Measurements from ENCODE around the gene GALK2. TPM values are rescaled to one million over a fixed set of nuclear protein-coding genes. Genes with fewer than 3 reads are reported as not detected.

The GALK2 gene
- total RNA-seq, 1 experiment from 2014 or later: 35.0 TPM

- no peaks in the 10 kb centered on the region for H3K27me3 ChIP-seq (ENCODE audit: control insufficient read depth, insufficient read depth, low read length)
- no peaks in the 10 kb centered on the region for H3K36me3 ChIP-seq (ENCODE audit: control insufficient read depth, insufficient read depth, low read length)
- ChIA-PET POLR2A (no interaction called here), CTCF (no interaction called here)
- BruUV-seq (replicated peaks): no TSS peak
- DNase-seq (ENCODE audit: low read depth, low spot score) (no peak), ATAC-seq (no peak)
- H3K27ac ChIP-seq (ENCODE audit: low read length): no peak overlapping the region
- intact Hi-C loops (cut with micrococcal nuclease; ENCODE audit: unreplicated experiment) (no loop called here), in situ Hi-C loops (cut with HindIII; ENCODE audit: low pct_unique_long_range_greater_than_20kb, low sequenced_read_pairs) (no loop called here)
- TF ChIP-seq, protein P1, sequence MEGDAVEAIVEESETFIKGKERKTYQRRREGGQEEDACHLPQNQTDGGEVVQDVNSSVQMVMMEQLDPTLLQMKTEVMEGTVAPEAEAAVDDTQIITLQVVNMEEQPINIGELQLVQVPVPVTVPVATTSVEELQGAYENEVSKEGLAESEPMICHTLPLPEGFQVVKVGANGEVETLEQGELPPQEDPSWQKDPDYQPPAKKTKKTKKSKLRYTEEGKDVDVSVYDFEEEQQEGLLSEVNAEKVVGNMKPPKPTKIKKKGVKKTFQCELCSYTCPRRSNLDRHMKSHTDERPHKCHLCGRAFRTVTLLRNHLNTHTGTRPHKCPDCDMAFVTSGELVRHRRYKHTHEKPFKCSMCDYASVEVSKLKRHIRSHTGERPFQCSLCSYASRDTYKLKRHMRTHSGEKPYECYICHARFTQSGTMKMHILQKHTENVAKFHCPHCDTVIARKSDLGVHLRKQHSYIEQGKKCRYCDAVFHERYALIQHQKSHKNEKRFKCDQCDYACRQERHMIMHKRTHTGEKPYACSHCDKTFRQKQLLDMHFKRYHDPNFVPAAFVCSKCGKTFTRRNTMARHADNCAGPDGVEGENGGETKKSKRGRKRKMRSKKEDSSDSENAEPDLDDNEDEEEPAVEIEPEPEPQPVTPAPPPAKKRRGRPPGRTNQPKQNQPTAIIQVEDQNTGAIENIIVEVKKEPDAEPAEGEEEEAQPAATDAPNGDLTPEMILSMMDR (IDR thresholded peaks at IDR 0.05): no peak
- no peak for TF ChIP-seq SIN3A (IDR thresholded peaks at IDR 0.05; ENCODE audit: borderline replicate concordance, insufficient read depth, low read depth, low read length)
- no peak for TF ChIP-seq TCF7L2 (IDR thresholded peaks at IDR 0.05; ENCODE audit: low read depth, low read length)
- TF ChIP-seq, protein P2, sequence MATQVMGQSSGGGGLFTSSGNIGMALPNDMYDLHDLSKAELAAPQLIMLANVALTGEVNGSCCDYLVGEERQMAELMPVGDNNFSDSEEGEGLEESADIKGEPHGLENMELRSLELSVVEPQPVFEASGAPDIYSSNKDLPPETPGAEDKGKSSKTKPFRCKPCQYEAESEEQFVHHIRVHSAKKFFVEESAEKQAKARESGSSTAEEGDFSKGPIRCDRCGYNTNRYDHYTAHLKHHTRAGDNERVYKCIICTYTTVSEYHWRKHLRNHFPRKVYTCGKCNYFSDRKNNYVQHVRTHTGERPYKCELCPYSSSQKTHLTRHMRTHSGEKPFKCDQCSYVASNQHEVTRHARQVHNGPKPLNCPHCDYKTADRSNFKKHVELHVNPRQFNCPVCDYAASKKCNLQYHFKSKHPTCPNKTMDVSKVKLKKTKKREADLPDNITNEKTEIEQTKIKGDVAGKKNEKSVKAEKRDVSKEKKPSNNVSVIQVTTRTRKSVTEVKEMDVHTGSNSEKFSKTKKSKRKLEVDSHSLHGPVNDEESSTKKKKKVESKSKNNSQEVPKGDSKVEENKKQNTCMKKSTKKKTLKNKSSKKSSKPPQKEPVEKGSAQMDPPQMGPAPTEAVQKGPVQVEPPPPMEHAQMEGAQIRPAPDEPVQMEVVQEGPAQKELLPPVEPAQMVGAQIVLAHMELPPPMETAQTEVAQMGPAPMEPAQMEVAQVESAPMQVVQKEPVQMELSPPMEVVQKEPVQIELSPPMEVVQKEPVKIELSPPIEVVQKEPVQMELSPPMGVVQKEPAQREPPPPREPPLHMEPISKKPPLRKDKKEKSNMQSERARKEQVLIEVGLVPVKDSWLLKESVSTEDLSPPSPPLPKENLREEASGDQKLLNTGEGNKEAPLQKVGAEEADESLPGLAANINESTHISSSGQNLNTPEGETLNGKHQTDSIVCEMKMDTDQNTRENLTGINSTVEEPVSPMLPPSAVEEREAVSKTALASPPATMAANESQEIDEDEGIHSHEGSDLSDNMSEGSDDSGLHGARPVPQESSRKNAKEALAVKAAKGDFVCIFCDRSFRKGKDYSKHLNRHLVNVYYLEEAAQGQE (IDR thresholded peaks at IDR 0.05; ENCODE audit: insufficient read depth in 1 of 2, low read depth in 2 of 2, low read length in 1 of 2): no peak
- no peak for TF ChIP-seq POLR2AphosphoS5 (IDR thresholded peaks at IDR 0.05; ENCODE audit: low read depth, low read length)
- H3K4me1 ChIP-seq (ENCODE audit: control insufficient read depth, insufficient read depth, low read length): no peaks in the 10 kb centered on the region; the same call in 1 of the 2 replicates
- no peaks in the 10 kb centered on the region for H3K9me3 ChIP-seq (ENCODE audit: control insufficient read depth, insufficient read depth, low read depth, low read length)
- no peak overlapping the region for H3K4me3 ChIP-seq (ENCODE audit: low read depth in 2 of 2, low read length in 2 of 2)
Observed at GRCh38 chr15:49309889-49310288, 139.8 kb downstream of the GALK2 start.

- H3K9me3 ChIP-seq (ENCODE audit: control insufficient read depth, insufficient read depth, low read depth, low read length): no peaks in the 10 kb centered on the region
- BruUV-seq (replicated peaks): no TSS peak
- no peak overlapping the region for H3K4me3 ChIP-seq (ENCODE audit: low read depth in 2 of 2, low read length in 2 of 2)
- no peak for ATAC-seq
- H3K36me3 ChIP-seq (ENCODE audit: control insufficient read depth, insufficient read depth, low read length): no peaks in the 10 kb centered on the region
- peaks cover 3% of the 10 kb centered on the region; the same call in 1 of the 2 replicates for H3K4me1 ChIP-seq (ENCODE audit: control insufficient read depth, insufficient read depth, low read length)
- ChIA-PET POLR2A (no interaction called here), CTCF (no interaction called here)
- no peak overlapping the region for H3K27ac ChIP-seq (ENCODE audit: low read length)
- H3K27me3 ChIP-seq (ENCODE audit: control insufficient read depth, insufficient read depth, low read length): no peaks in the 10 kb centered on the region
- TF ChIP-seq POLR2AphosphoS5 (IDR thresholded peaks at IDR 0.05; ENCODE audit: low read depth, low read length) (no peak), SIN3A (IDR thresholded peaks at IDR 0.05; ENCODE audit: borderline replicate concordance, insufficient read depth, low read depth, low read length) (no peak), TCF7L2 (IDR thresholded peaks at IDR 0.05; ENCODE audit: low read depth, low read length) (no peak)
- TF ChIP-seq, protein P2 (IDR thresholded peaks at IDR 0.05; ENCODE audit: insufficient read depth in 1 of 2, low read depth in 2 of 2, low read length in 1 of 2): no peak
- TF ChIP-seq, protein P1 (IDR thresholded peaks at IDR 0.05): no peak
- no peak for DNase-seq (ENCODE audit: low read depth, low spot score)
- in situ Hi-C loops (cut with HindIII; ENCODE audit: low pct_unique_long_range_greater_than_20kb, low sequenced_read_pairs) (no loop called here), intact Hi-C loops (cut with micrococcal nuclease; ENCODE audit: unreplicated experiment) (no loop called here)
Observed at GRCh38 chr15:49313650-49314049, 143.6 kb downstream of the GALK2 start.

Data from Panc1 (cell line).